Measurements from ENCODE around the gene AGRN.
"Not testable (repeated sequence)": the region's sequence is repeated elsewhere in the genome, so short reads cannot be mapped to it uniquely, and the experiment has no call there.

Gene AGRN

DNA sequence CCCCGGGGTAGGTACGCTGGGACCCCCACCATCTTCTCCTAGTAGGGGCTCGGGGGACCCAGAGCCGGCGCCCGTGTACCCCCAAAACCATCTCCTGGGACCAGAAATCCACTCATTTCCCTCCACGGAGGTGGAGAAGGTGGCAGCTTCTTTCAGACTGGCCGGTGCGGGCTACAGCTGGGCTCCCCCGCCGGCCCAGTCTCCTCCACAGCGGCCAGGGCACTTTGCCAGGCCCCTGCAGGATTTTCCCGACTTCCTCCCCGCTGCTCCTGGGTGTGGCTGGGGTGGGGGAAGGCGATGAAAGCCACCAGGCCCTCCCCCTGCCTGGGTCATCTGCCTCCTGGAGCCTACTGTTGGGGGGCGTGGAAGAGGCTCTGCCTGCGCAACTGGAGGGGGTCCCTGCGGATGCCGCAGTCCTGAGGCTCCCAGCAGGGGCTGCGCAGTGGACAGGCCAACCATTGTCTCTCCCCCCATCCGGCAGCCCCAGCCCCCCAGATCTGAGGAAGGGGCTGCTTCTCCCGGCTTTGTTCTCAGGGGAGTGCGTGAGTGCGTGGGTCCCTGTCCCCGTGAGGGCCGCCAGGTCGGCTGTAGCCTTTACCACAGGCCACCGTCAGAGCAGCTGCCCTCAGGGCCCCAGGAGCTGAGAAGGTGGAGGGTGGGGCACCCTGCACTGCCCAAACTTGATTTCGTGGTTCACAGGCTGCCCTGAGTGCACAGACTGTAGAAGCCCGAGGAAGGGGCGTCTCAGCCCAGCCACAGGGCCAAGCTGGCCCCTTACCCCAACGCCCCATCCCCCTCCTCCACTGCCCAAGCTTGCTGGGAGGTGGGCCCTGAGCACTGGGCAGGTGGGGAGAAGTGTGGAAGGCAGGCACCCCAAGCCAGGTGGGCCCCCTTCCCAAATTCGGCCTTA is 1.3 kb downstream of the AGRN start:
- DNase-seq (ENCODE audit: low spot score): peak; percentile 87

DNA sequence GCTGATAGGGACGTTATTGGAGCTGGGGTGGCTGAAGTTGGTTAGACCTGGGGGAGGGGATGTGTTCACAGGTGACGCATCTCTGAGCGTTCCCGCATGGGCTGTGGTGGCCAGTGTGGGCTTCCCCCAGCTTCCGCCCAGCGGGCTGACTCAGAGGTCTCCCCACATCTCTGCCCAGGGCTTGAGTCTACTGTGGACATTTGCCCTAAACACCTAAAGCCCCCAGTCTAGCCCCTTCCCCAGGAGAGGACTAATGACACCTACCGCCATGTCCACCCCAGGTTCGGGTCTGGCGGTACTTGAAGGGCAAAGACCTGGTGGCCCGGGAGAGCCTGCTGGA is 2.0 kb downstream of the AGRN start:
- DNase-seq (ENCODE audit: low spot score): no peak

DNA sequence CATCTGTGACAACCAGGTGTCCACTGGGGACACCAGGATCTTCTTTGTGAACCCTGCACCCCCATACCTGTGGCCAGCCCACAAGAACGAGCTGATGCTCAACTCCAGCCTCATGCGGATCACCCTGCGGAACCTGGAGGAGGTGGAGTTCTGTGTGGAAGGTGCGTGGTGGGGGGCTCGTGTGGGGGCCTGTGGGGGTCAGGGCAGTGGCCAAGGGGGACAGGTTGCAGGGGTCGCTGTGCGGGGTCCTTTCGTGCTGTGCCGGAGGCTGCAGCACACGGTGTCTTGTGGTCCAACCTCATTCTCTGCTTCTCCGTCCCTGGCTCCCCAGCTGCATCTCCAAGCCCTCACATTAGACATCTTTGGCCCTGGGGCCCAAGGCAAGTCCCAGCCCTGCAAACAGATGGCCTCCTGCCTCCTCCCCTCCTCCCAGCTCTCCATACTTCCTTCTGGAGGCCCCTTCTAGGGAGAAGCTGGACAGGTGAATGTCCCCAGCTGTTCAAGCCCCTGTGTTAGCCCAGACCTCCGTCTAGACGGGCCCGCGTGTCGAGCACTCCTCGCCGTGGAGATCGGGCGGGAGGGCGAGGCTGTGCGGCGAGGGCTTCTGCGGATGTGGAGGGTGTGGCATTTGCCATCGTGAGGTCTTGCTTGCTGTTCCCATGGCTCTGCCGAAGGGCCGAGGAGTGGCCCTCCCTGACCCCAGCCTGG is 2.5 kb downstream of the AGRN start:
- DNase-seq (ENCODE audit: low spot score): no peak

DNA sequence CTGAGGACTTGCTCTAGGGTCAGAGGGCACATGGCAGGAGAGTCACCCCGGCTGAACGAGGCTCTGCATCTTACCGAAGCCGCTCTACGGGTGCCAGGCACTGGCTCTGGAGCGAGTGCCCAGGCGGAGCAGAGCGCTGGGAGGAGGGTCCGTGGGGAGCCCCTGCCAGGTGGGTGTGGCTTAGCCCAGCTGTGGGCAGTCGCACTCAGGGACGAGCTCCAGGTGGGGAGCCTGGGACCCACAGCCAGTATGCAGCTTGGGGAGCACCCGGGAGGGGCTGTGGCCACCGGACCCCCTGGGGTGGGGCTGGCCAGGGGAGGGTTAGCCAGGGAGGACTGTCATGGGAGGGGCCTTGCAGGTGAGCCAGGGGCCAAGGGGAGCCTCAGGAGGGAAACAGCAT is 3.8 kb downstream of the AGRN start:
- no peak for DNase-seq (ENCODE audit: low spot score)

DNA sequence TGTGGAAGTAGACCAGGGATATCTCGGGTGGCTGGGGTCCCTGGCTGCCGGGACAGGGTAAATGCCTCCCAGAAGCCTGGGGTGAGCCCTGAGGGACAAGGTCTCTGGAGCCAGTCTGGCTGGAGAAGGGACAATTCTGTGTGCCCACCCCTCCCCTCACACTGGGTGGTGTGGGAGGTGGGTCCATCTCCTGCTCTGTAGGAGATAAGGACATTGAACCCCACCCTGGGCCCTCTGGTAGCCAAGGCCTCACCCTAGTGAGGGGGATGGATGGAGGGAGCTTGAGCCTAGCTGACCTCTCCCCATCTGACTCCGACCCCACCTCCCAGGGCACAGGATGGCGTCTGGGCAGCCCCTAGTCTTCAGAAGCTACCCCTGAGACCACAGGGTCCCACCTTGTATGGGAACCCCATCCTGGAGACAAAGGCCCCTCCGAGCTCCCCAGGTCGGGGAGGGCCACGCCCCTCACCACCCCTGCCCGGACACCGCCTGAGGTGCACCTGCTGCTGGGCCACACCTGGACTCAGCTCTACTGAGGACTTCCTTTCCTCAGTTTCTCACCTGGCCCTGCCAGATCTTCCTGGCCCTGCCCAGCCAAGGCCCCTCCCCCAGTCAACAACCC is 4.3 kb downstream of the AGRN start:
- no peak for DNase-seq (ENCODE audit: low spot score)

DNA sequence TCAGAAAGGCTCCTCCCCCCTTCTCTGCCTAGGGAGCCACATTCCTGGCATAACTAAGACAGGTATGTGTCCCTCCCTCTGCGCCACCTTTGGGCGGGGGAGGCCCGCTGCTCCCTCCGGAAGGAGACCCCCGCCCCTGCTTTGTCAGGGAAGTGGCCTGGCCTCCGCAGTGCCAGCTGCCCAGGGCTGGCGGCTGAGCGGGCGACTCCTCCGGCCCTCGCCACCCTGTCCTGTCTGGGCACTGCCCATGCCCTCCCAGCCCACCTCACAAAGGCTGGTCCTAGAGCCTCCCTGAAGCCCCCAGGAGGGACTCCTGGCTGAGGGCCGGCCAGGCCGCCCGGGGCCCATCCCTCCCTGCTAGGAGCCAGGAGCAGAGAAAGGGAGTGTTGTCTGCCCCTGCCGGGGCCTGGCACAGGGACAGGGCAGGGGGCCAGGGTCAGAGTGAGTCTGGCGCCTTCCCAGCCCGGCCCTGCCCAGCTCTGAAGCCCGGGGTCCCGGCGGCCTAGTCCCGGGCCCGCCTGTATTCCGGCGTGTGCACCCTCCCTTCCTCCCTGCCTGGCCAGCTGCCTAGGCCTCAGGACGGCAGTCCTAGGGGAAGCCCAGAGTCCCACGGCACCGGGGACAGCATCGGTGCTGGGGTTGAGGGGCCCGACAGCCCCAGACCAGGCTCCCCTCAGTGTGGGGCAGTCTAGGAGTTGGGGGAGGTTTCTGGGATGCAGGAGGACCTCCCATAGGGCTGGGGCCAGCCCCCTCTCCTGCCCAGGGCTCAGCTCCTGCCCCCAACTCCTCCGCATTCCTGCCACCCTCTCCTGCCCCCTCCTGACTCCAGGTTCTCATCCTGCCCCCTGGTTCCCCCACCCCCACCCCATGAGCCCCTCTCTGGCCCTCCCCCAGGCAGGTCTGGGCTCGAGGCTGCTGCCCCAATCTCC is 5.1 kb downstream of the AGRN start:
- DNase-seq (ENCODE audit: low spot score): no peak

DNA sequence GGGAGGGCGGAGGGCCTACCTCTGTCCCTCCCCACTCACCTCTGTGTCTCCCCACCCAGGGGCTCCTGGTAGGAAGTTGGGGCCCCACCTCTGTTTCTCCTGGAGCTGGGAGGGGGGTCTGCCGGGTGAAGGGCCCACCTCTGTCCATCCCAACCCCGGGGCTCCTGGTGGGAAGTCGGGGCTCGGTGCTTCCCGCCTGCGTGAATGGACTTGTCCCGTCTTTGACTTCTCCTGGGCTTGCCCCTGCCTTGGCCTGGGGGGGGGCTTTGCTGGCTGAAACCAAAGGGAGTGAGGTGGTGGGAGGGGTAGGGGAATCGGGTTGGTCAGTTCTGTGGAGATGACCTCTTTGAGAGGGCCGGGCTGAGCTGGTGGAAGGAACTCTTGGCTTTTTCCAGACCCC is 5.8 kb downstream of the AGRN start:
- DNase-seq (ENCODE audit: low spot score): no peak

DNA sequence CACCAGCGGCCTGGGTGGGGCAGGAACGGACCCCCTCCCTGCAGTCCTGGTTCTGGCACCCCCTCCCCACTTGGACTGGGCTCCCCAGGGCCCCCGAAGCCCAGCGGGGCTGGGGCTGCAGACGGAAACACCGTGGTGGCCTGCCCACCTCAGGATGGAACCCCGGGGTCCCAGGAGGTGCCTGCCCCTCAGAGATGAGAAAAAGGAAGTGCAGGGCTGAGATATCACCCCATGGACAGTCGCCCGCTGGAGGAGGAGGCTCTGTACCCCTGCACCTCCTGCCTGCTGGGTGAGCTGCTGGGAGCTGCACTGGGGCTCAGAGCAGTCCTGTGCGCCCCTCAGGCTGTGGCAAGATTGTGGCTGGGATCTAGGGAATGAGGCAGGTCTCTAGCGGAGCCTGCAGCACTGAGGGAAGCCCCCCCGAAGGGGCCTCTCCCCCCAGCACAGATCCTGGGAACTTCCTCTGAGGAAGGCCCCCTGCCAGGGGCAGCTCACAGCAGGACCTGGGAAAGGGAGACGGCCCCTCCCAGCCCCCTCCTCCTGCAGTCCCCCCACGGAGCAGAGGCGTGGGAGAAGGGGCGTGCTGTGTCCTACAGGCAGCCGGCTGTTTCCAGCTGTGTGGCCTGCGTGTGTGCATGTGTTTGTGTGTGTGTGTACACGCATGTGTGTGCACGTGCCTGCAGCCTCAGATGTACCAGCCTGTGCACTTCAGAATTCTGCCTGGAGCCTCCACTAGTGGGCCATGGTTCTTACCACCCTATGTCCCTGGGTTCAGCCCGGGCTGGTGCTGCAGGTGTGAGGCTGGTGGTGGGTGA is 6.9 kb downstream of the AGRN start:
- no peak for DNase-seq (ENCODE audit: low spot score)

DNA sequence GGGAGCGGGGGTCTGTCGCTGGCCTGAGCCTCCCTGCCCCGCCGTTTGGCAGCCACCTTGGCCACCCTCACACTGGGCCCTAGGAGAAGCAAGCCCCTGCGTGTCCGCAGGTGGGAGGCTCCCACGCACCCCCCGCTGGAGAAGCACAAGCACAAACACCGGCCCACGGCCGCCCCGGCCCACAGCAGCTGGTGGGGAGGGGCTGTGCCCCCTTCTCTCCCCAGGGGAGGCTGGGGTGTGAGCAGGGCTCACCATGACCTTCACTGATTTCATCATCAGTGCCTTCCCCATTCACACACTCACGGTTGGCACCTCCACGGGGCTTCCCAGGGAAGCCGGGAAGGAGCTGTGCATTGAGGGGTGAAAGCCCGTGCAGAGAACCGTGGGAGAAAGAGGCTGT is 7.9 kb downstream of the AGRN start:
- no peak for DNase-seq (ENCODE audit: low spot score)

DNA sequence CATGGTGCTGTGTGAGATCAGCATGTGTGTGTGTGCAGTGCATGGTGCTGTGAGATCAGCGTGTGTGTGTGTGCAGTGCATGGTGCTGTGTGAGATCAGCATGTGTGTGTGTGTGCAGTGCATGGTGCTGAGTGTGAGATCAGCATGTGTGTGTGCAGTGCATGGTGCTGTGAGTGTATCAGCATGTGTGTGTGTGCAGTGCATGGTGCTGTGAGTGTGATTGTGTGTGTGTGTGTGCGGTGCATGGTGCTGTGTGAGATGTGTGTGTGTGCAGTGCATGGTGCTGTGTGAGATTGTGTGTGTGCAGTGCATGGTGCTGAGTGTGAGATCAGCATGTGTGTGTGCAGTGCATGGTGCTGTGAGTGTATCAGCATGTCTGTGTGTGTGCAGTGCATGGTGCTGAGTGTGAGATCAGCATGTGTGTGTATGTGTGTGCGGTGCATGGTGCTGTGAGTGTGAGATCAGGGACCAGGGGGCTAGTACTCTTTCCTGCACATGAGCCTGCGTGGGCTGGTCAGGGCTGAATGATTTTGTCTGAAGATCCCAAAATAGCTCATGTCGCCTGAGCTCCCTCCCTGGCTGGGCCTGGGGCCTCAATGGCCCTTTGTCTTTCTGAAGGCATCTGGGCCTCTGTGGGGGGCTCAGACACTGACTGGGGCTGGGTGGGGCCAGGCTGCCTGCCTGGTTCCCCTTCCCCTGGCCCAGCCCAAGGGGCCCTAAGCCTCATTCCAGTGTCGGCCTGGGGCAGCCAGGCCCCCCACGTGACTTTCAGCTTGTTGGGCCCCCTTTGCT is 11.1 kb downstream of the AGRN start:
- not testable (repeated sequence) for DNase-seq (ENCODE audit: low spot score)

DNA sequence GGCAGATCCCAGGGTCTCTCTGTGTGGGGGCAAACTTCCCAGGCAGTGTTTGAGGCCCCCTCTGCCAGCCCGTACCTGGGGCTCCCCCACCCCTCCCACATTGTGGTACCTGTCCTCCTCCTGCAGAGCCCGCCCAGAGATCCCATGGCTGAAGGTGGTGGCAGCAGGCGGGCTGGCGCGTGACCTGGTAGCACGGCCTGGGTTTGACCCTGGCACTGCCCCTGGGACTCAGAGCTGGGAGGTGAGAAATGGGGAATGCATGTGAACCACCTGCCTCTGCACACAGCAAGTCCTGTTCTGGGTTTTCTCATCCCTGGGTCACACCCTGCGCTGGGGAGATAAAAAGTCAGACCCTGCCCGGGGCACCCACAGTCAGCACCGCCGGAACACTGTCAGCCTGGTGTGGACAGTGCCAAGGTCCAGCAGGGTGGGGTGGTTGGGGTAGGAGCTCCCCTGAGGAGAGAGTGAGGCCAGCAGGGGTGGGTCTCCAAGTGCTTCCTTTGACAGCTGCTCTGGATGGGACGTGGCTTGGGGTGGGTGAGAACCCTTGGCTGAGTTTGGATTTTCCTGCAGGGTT is 11.8 kb downstream of the AGRN start:
- no peak for DNase-seq (ENCODE audit: low spot score)

DNA sequence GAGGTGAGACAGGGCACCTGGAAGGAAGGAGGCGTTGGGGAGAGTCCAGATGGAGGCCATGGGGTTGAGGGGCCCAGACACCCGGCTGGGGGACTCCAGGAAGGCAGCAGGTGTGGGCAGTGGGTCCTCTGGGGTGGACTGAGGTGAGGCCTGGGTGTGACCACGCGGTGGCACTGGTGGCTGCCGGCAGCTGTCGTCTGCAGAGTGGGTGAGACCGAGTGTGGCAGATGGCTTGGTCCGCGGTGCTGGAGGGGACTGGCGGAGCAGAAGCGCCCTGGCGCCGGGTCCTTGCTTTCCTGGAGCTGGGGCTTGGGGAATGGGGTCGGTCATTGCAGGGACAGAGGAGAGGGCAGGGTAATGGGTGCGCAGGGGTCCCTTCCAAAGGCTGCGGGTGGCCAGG is 12.5 kb downstream of the AGRN start:
- DNase-seq (ENCODE audit: low spot score): no peak

DNA sequence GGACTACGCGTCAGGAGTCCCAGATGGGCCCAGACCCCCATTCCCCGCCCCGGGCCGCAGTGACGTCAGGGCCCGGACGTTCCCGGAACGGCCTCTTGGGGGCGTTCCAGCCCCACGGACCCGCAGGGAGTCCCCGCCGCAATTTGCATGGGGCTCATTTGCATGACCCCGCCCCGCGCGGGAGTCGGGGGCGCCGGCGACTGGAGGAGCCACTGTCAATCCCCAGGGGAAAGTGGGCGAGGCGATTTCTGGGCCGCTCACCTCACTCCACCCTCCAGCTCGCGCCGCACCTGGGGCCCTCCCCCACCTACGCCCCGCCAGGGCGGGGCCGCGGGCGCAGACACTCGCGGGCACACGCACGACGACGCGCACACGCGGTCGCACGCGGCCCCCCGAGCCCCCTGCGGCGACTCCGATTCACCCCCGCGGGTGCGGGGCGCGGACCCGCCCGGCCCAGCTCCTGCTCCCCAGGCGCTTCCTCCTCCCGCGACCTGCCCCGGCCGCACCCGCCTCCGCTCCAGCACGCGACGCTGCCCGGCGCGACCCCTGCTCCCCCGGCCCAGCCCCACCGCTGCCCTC is 13.2 kb downstream of the AGRN start:
- DNase-seq (ENCODE audit: low spot score): peak; percentile 82

DNA sequence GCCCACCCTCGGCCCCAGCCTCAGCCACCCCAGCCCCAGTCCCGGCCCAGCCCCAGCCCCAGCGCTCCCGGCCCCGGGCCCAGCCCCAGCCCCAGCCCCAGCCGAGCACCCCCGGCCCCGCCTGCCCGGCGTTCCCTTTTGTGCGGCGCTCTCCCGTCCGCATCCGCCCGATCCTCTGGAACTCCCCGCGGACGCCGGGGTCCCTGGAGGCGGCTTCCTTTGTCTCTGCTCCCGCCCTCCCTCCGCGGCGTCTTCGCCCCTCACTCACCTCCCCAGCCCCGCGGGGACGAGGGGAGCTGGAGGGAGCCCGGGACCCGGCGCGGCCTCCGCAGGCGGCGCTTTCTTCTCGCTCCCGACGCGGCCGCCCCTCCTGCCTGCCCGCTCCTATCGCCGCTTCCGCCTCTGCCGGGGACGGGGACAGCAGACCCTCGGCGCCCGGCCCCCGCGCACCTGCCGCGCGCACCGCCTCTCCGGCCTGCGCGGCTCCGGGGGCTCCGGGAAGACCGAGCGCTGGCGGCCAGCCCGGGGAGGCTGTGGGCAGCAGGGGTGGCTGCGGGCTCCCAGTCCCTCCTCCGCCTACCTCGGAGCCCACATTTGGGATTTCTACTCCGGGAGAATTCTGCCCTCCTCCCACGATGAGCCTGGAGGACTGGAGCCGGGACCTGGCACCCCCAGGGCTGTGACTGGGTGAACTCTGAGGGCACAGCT is 14.0 kb downstream of the AGRN start:
- no peak for DNase-seq (ENCODE audit: low spot score)

DNA sequence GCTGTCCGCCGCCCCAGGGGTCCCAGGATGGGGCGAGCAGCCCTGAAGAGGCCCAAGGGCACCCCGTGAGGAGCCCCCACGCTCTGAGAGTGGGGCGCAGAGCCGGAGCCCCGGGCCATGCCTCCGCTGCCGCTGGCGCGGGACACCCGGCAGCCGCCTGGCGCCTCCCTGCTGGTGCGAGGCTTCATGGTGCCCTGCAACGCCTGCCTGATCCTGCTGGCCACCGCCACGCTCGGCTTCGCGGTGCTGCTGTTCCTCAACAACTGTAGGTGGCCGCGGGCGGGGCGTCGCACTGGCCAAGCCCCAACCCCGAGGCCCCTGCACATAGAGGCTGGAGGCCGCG is 14.5 kb downstream of the AGRN start:
- DNase-seq (ENCODE audit: low spot score): no peak

DNA sequence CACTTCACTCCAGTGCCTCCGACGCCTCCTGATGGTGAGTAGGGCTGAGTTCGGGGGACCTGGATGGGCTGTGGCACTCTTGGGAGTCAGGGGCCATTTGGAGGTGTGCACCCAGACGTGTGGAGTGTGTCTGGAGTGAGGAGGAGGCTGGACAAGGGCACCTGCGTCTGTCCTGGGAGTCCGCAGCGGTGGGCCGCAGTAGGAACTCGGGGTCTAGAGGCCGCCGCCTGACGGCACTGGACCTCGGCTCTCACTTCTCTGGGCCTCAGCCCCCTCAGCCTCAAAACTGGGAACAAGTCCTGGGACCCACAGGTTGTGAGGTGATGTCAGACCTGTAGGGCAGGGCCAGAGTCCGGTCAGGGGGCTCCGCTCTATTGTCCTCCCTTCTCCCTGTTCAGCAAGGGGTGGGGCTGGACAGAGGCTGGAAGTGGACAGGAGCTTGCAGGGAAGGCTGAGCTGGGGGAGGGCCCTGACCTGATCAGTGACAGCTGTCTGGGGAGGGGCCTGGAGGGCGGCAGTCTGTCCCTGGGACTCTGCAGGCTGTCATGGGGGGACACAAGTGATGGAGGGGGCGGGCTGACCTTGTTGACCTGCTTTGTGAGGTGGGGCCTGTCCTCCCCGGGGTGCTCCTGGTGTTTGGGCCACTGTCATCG is 15.5 kb downstream of the AGRN start:
- DNase-seq (ENCODE audit: low spot score): no peak

DNA sequence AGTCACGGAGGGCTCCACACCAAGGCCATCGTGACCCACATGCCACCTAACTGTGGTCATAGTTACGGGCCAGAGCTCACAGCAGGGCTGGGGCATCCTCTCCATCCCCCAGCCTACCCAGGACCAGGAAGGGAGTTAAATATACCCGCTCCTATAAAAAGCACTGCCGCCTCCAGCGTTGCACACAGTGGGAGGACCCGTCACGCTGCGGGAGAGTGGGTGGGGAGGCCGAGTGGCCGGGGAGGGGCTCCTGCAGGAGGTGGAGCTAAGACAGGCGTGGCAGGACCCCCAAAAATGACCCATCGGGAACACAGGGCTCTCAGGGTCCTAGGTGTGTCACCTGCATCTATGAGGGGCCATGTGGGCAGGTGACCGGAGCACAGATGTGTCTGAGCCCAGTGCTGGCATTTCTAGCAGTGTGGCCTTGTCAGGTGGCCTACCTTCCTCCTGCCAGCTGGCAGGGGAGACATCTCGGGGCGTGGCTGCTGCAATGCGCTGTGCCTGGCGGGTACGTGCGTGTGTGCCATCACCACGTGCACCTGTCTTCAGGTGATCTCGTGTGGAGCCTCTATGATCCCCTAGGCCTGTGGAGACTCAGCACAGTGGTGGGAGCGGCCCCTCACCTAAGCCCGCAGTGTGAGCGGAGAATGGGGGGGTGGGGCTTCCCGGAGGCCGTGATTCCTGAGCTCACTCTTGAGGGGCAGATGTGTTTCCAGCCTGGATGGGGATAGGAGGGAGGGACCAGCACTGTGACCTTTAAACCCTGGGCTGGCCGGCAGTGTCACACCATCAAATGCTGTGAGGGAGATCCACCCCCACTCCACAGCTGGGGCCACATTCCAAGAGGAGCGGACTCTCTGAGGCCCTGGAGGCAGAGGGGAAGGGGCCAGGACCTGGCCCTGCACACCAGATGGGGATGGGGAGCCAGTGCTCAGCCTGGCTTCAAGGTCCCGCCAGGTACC is 17.7 kb downstream of the AGRN start:
- DNase-seq (ENCODE audit: low spot score): no peak

Data from hepatic stellate cell (primary cell).